HG03097 (cell line): ENCODE data around the gene FILIP1L.

Experiments
- ATAC-seq: cut with Tn5 transposase; IDR thresholded peaks from one replicate; pipeline ENCODE4 v1.9.1; 2021; ENCODE audit not compliant: unreplicated experiment, low FRiP score

Gene FILIP1L

GRCh38 chr3:99958222-99958912 is 155.9 kb downstream of the FILIP1L start:
- ATAC-seq, result no peak

GRCh38 chr3:99957151-99957796 is 157.0 kb downstream of the FILIP1L start:
- no peak for ATAC-seq

- ATAC-seq, result no peak
Measured at GRCh38 chr3:99955773-99956562, 158.3 kb downstream of the FILIP1L start.

- ATAC-seq, result no peak
Measured at GRCh38 chr3:99954914-99955644, 159.2 kb downstream of the FILIP1L start.

- no peak for ATAC-seq
Measured at GRCh38 chr3:99953596-99953995, 160.7 kb downstream of the FILIP1L start.

- no peak for ATAC-seq
Measured at GRCh38 chr3:99952306-99952705, 162.0 kb downstream of the FILIP1L start.

GRCh38 chr3:99951701-99952100 is 162.6 kb downstream of the FILIP1L start:
- no peak for ATAC-seq

GRCh38 chr3:99950921-99951320 is 163.4 kb downstream of the FILIP1L start:
- no peak for ATAC-seq

GRCh38 chr3:99949956-99950670 is 164.2 kb downstream of the FILIP1L start:
- ATAC-seq, result no peak

- ATAC-seq, result no peak
Measured at GRCh38 chr3:99948467-99949089, 165.7 kb downstream of the FILIP1L start.

- no peak for ATAC-seq
Measured at GRCh38 chr3:99947356-99947755, 166.9 kb downstream of the FILIP1L start.

GRCh38 chr3:99945328-99945995 is 168.8 kb downstream of the FILIP1L start:
- no peak for ATAC-seq

- no peak for ATAC-seq
Measured at GRCh38 chr3:99943931-99944761, 170.2 kb downstream of the FILIP1L start.

- ATAC-seq, result no peak
Measured at GRCh38 chr3:99941211-99941610, 173.1 kb downstream of the FILIP1L start.

GRCh38 chr3:99940350-99940749 is 174.0 kb downstream of the FILIP1L start:
- no peak for ATAC-seq

- no peak for ATAC-seq
Measured at GRCh38 chr3:99939876-99940275, 174.4 kb downstream of the FILIP1L start.

GRCh38 chr3:99938270-99938911 is 175.9 kb downstream of the FILIP1L start:
- no peak for ATAC-seq
